Astrocyte of the spinal cord (primary cell): ENCODE results near the gene SLC8A3.

Source experiments
- DNase-seq: peaks from one replicate; pipeline ENCODE4 v3.0.0; 2011; ENCODE audit warnings: low read depth, low spot score
- H3K4me3 ChIP-seq: 2 replicates; pipeline ENCODE4 v1.5.1; 2011; ENCODE audit warnings: low read depth, mild to moderate bottlenecking, low read length, moderate library complexity
- CTCF ChIP-seq: IDR thresholded peaks from 2 replicates; pipeline ENCODE4 v1.5.1; 2012; ENCODE audit warnings: low read depth, mild to moderate bottlenecking, low read length, inconsistent platforms
- in situ Hi-C: cut with HindIII; loops from 2 replicates; pipeline ENCODE4 v1.10.0; 2017; ENCODE audit warnings: low sequenced_read_pairs

Gene SLC8A3

GRCh38 chr14:70064136-70064865, 124.5 kb downstream of the SLC8A3 start:
- no peak for DNase-seq
- TF ChIP-seq CTCF, result no peak
- no peak overlapping the region for H3K4me3 ChIP-seq
- in situ Hi-C loops, result no loop called here

- DNase-seq, result no peak
- in situ Hi-C loops, result no loop called here
- no peak overlapping the region for H3K4me3 ChIP-seq
- TF ChIP-seq CTCF, result no peak
Measured at GRCh38 chr14:70061108-70061507, 127.6 kb downstream of the SLC8A3 start.

- in situ Hi-C loops, result no loop called here
- no peak overlapping the region for H3K4me3 ChIP-seq
- no peak for TF ChIP-seq CTCF
- no peak for DNase-seq
Measured at GRCh38 chr14:70059545-70059944, 129.2 kb downstream of the SLC8A3 start.

- TF ChIP-seq CTCF, result no peak
- DNase-seq, result no peak
- in situ Hi-C loops, result no loop called here
- no peak overlapping the region for H3K4me3 ChIP-seq
Measured at GRCh38 chr14:70057519-70058136, 131.1 kb downstream of the SLC8A3 start.

- TF ChIP-seq CTCF, result no peak
- peak; percentile 29 for DNase-seq
- in situ Hi-C loops, result no loop called here
Measured at GRCh38 chr14:70052990-70053389, 135.8 kb downstream of the SLC8A3 start.

GRCh38 chr14:70050136-70050535, 138.6 kb downstream of the SLC8A3 start:
- no peak overlapping the region for H3K4me3 ChIP-seq
- no peak for TF ChIP-seq CTCF

More at GRCh38 chr14:70052990-70053389, 135.8 kb downstream of the SLC8A3 start:
- H3K4me3 ChIP-seq, result no peak overlapping the region

More at GRCh38 chr14:70050136-70050535, 138.6 kb downstream of the SLC8A3 start:
- in situ Hi-C loops, result no loop called here
- no peak for DNase-seq
